ENCODE data around the gene NCSTN. TPM values are rescaled to one million over a fixed set of nuclear protein-coding genes. Genes with fewer than 3 reads are reported as not detected.

Gene NCSTN
- 10 to 100 TPM; 60.9 to 82.9 (median 69.1) TPM for total RNA-seq

GRCh38 chr1:160342953-160343869 is at the start of gene NCSTN, which contains the start of gene COPA:
TSS of gene NCSTN (plus strand) at chr1:160343383. CDS start at chr1:160343397, 14 bp downstream.
TSS of gene COPA (minus strand) at chr1:160343250. CDS start at chr1:160343170, 80 bp downstream.
- ATAC-seq (ENCODE audit: low FRiP score): peak; percentile 99
- TF ChIP-seq CTCF (IDR thresholded peaks at IDR 0.05): no peak
- DNase-seq (ENCODE audit: low spot score): peak; percentile 78

- ATAC-seq (ENCODE audit: low FRiP score) (no peak), DNase-seq (ENCODE audit: low spot score) (no peak)
- no peak for TF ChIP-seq CTCF (IDR thresholded peaks at IDR 0.05)
Observed at GRCh38 chr1:160296036-160296435, 47.1 kb upstream of the NCSTN start.

GRCh38 chr1:160300173-160300572 is 43.0 kb upstream of the NCSTN start:
- no peak for TF ChIP-seq CTCF (IDR thresholded peaks at IDR 0.05)
- no peak for ATAC-seq (ENCODE audit: low FRiP score)
- DNase-seq (ENCODE audit: low spot score): no peak

- DNase-seq (ENCODE audit: low spot score) (no peak), ATAC-seq (ENCODE audit: low FRiP score) (no peak)
- TF ChIP-seq CTCF (IDR thresholded peaks at IDR 0.05): no peak
Observed at GRCh38 chr1:160307118-160307791, 35.9 kb upstream of the NCSTN start.

- DNase-seq (ENCODE audit: low spot score) (no peak), ATAC-seq (ENCODE audit: low FRiP score) (no peak)
- TF ChIP-seq CTCF (IDR thresholded peaks at IDR 0.05): no peak
Observed at GRCh38 chr1:160308451-160309184, 34.6 kb upstream of the NCSTN start.

GRCh38 chr1:160309185-160309557 is 34.0 kb upstream of the NCSTN start:
- no peak for DNase-seq (ENCODE audit: low spot score)
- no peak for ATAC-seq (ENCODE audit: low FRiP score)
- TF ChIP-seq CTCF (IDR thresholded peaks at IDR 0.05): no peak
